PC-3 (cell line): ENCODE results near the gene PKD1L1. TPM values are rescaled to one million over a fixed set of nuclear protein-coding genes. Genes with fewer than 3 reads are reported as not detected.

ENCODE experiments used
- ATAC-seq: fragments of 200-7000 bp; cut with Tn5 transposase; 2 replicates; pipeline ENCODE4 v1.9.1; 2020; ENCODE audit warnings: mild to moderate bottlenecking, moderate library complexity
- BruUV-seq: library from RNA; stranded (reverse); fragments of 400-500 nt; replicated peaks from 2 replicates; lab custom pipeline; 2021; lab: Mats Ljungman, UMichigan
- CTCF ChIA-PET: fragments of 300-600 bp; sonication (Branson Sonifier 250); formaldehyde crosslinking; loops from one replicate; lab custom pipeline; 2022; ENCODE audit warnings: antibody characterized with exemption; lab: Charles Lee
- POLR2A ChIA-PET: fragments of 300-600 bp; sonication (Branson Sonifier 250); formaldehyde crosslinking; loops from one replicate; lab custom pipeline; 2022; ENCODE audit warnings: antibody characterized with exemption; ENCODE audit not compliant: unreplicated experiment; lab: Charles Lee
- DNase-seq: peaks from one replicate; pipeline ENCODE4 v3.0.0-alpha.2; 2015
- H2AFZ ChIP-seq: fragments of 300-600 bp; sonication (generic); 2 replicates; pipeline ENCODE4 v1.6.0; 2016; ENCODE audit warnings: antibody characterized with exemption, low read length
- H3F3A ChIP-seq: fragments of 300-600 bp; sonication (generic); one replicate; pipeline ENCODE4 v1.6.0; 2017; ENCODE audit warnings: antibody characterized with exemption, low read length, control low read depth, mild to moderate bottlenecking; ENCODE audit not compliant: unreplicated experiment
- H3K27ac ChIP-seq: fragments of 300-600 bp; sonication (generic); 2 replicates; pipeline ENCODE4 v1.5.1; 2016; ENCODE audit warnings: mild to moderate bottlenecking, low read length
- H3K27me3 ChIP-seq: fragments of 300-600 bp; sonication (generic); 2 replicates; pipeline ENCODE4 v1.6.1; 2016; ENCODE audit warnings: low read length, mixed read lengths
- H3K36me3 ChIP-seq: fragments of 300-600 bp; sonication (generic); 2 replicates; pipeline ENCODE4 v1.6.1; 2016; ENCODE audit warnings: low read depth, mixed run types, low read length, mixed read lengths
- H3K4me1 ChIP-seq: fragments of 300-600 bp; sonication (generic); 2 replicates; pipeline ENCODE4 v1.5.1; 2016; ENCODE audit warnings: low read length; ENCODE audit not compliant: insufficient read depth
- H3K4me2 ChIP-seq: fragments of 300-600 bp; sonication (generic); 2 replicates; pipeline ENCODE4 v1.6.0; 2016; ENCODE audit warnings: low read length
- H3K4me3 ChIP-seq: fragments of 300-600 bp; sonication (generic); 2 replicates; pipeline ENCODE4 v1.5.1; 2016; ENCODE audit warnings: mild to moderate bottlenecking, low read length, mixed read lengths
- H3K79me2 ChIP-seq: fragments of 300-600 bp; sonication (generic); 2 replicates; pipeline ENCODE4 v1.6.1; 2017; ENCODE audit warnings: low read length, mixed read lengths
- H3K9ac ChIP-seq: fragments of 300-600 bp; sonication (generic); 2 replicates; pipeline ENCODE4 v1.6.0; 2016; ENCODE audit warnings: mild to moderate bottlenecking, low read length
- H3K9me2 ChIP-seq: fragments of 300-600 bp; sonication (generic); replicated peaks from 2 replicates; pipeline ENCODE4 v1.6.1; 2016; ENCODE audit warnings: mixed run types, low read length, mixed read lengths
- H3K9me3 ChIP-seq: fragments of 300-600 bp; sonication (generic); 2 replicates; pipeline ENCODE4 v1.6.1; 2016; ENCODE audit warnings: low read length, mixed read lengths
- H4K20me1 ChIP-seq: fragments of 300-600 bp; sonication (generic); 2 replicates; pipeline ENCODE4 v1.6.1; 2016; ENCODE audit warnings: low read length, mixed read lengths
- EZH2 ChIP-seq: fragments of 300-600 bp; sonication (generic); IDR thresholded peaks from one replicate; pipeline ENCODE4 v1.6.1; 2017; ENCODE audit warnings: antibody characterized with exemption, mild to moderate bottlenecking, low read length; ENCODE audit not compliant: unreplicated experiment
- EZH2phosphoT487 ChIP-seq: fragments of 300-600 bp; sonication (generic); IDR thresholded peaks from 2 replicates; pipeline ENCODE4 v1.6.1; 2018; ENCODE audit warnings: mild to moderate bottlenecking, antibody characterized with exemption, low read length, borderline replicate concordance
- intact Hi-C: fragments of 100-400 bp; cut with micrococcal nuclease; formaldehyde crosslinking; loops from 2 replicates; pipeline ENCODE4 v1.9.0; 2023
- total RNA-seq: library from RNA; depleted of rRNA; stranded (reverse); fragments of >200 nt; gene quantifications from 2 replicates; pipeline ENCODE4 v1.2.3, GENCODE V29; 2014
- TF ChIP-seq, protein P1 (sequence below): fragments of 300-600 bp; sonication (generic); conservative IDR thresholded peaks from 2 replicates; pipeline ENCODE4 v1.5.1; 2017; ENCODE audit warnings: antibody characterized with exemption, low read depth, mild to moderate bottlenecking, low read length

The PKD1L1 gene
- total RNA-seq, 1 experiment from 2014 or later, result 0.04 TPM

DNA sequence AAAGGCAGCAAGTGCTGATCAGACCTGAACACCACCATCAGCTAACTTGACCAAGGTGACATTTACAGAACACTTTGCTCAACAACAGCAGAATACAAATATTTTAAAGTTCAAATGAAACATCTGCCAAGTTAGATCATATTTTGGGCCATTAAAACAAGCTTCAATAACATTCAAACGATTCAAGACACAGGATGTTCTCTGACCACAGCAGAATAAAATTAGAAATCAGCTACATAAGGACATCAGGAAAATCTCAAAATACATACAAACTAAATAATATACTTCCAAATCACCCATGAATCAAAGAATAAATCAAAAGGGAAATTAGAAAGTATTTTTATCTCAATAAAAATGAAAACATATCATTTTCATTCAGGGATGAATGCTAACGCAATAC is 173.0 kb downstream of the PKD1L1 start:
- POLR2A ChIA-PET, result no interaction called here
- Histone ChIP-seq H3K27me3 (no peaks in the 10 kb centered on the region), H3K36me3 (no peaks in the 10 kb centered on the region), H3K4me1 (peaks cover 33% of the 10 kb centered on the region), H3K9ac (no peak overlapping the region), H3K27ac (no peak overlapping the region), H3K4me3 (no peak overlapping the region), H3K9me2 (no peaks in the 10 kb centered on the region), H2AFZ (no peak overlapping the region), H3K9me3 (no peaks in the 10 kb centered on the region), H3F3A (no peaks in the 10 kb centered on the region), H4K20me1 (no peaks in the 10 kb centered on the region), H3K79me2 (no peaks in the 10 kb centered on the region), H3K4me2 (no peak overlapping the region)
- DNase-seq (no peak), ATAC-seq (no peak)
- TF ChIP-seq EZH2 (no peak), EZH2phosphoT487 (no peak)
- TF ChIP-seq, protein P1, sequence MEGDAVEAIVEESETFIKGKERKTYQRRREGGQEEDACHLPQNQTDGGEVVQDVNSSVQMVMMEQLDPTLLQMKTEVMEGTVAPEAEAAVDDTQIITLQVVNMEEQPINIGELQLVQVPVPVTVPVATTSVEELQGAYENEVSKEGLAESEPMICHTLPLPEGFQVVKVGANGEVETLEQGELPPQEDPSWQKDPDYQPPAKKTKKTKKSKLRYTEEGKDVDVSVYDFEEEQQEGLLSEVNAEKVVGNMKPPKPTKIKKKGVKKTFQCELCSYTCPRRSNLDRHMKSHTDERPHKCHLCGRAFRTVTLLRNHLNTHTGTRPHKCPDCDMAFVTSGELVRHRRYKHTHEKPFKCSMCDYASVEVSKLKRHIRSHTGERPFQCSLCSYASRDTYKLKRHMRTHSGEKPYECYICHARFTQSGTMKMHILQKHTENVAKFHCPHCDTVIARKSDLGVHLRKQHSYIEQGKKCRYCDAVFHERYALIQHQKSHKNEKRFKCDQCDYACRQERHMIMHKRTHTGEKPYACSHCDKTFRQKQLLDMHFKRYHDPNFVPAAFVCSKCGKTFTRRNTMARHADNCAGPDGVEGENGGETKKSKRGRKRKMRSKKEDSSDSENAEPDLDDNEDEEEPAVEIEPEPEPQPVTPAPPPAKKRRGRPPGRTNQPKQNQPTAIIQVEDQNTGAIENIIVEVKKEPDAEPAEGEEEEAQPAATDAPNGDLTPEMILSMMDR, result no peak
- intact Hi-C loops, result no loop called here
- CTCF ChIA-PET, result no interaction called here
- no TSS peak for BruUV-seq

DNA sequence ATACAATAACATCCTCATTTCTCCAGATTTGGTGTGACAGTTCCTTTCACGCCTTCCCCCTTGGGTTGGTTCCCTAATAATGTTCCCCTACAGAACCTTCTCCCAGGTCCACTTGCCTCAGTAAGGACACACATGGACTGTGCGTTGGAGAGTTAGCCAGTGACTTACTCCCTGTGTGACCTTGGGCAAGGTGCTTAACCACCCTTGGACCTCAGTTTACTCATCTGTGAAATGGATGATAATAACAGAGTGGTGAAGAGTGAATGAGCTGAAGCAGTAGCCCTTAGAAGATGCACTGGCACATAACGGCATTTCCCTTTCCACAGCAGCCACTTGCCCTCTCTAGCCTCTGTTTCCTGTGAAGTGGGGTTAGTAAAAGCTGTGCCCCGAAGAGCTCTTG is 175.8 kb downstream of the PKD1L1 start:
- no TSS peak for BruUV-seq

DNA sequence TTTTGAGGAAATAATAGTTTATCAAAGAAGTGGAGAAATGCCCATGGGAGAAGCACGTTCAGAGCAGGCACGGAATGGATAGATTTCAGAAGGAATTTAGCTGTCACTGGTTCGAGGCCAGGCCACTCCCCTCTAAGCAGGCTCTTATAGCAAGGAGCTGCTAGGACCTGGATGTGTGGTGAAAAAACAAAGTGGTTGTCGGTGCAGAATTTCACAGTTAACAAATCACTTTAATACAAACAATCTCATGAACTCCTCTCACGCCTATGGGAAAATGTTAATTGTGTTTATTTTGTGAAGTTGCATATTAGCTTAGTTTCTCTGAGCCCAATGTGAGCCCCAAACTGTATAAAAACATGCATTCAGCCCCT is 176.3 kb downstream of the PKD1L1 start:
- DNase-seq (no peak), ATAC-seq (no peak)
- POLR2A ChIA-PET, result no interaction called here
- CTCF ChIA-PET, result no interaction called here
- H3K9me2 ChIP-seq, result no peaks in the 10 kb centered on the region
- no peak overlapping the region for H2AFZ ChIP-seq
- H3F3A ChIP-seq, result no peaks in the 10 kb centered on the region
- H3K36me3 ChIP-seq, result no peaks in the 10 kb centered on the region
- no peak overlapping the region for H3K27ac ChIP-seq
- no peaks in the 10 kb centered on the region for H3K27me3 ChIP-seq
- no peaks in the 10 kb centered on the region for H3K9me3 ChIP-seq
- H3K4me1 ChIP-seq, result peaks cover 21% of the 10 kb centered on the region; the same call in 1 of the 2 replicates
- no peak overlapping the region for H3K9ac ChIP-seq
- H3K4me3 ChIP-seq, result no peak overlapping the region
- BruUV-seq, result no TSS peak
- intact Hi-C loops, result no loop called here
- no peak for TF ChIP-seq EZH2phosphoT487
- TF ChIP-seq EZH2, result no peak
- TF ChIP-seq, protein P1, result no peak
- no peaks in the 10 kb centered on the region for H3K79me2 ChIP-seq
- H4K20me1 ChIP-seq, result no peaks in the 10 kb centered on the region
- H3K4me2 ChIP-seq, result no peak overlapping the region

More for the DNA sequence above, 175.8 kb downstream of the PKD1L1 start:
- Histone ChIP-seq H3K9me3 (no peaks in the 10 kb centered on the region), H3K9me2 (no peaks in the 10 kb centered on the region), H3K4me2 (no peak overlapping the region), H3K4me1 (peaks cover 21% of the 10 kb centered on the region; the same call in 1 of the 2 replicates), H3K4me3 (no peak overlapping the region), H3F3A (no peaks in the 10 kb centered on the region), H3K27me3 (no peaks in the 10 kb centered on the region), H3K27ac (no peak overlapping the region), H3K9ac (no peak overlapping the region), H2AFZ (no peak overlapping the region), H3K79me2 (no peaks in the 10 kb centered on the region), H3K36me3 (no peaks in the 10 kb centered on the region), H4K20me1 (no peaks in the 10 kb centered on the region)
- DNase-seq, result no peak
- CTCF ChIA-PET, result no interaction called here
- TF ChIP-seq, protein P1, result no peak
- TF ChIP-seq EZH2phosphoT487, result no peak
- no peak for TF ChIP-seq EZH2
- ATAC-seq, result no peak
- intact Hi-C loops, result no loop called here
- POLR2A ChIA-PET, result no interaction called here
